Measurements from ENCODE around the gene NEIL1. TPM values are rescaled to one million over a fixed set of nuclear protein-coding genes. Genes with fewer than 3 reads are reported as not detected.

The NEIL1 gene
- total and polyA plus RNA-seq, 10 of the 15 experiments (the other 5 are each of a cell fraction or from before 2014, with no cell fraction given): 0.10 to 2.3 (median 0.66) TPM

- RAD21 ChIA-PET (ENCODE audit: unreplicated experiment): no interaction called here
- POLR2A ChIA-PET: interaction anchor here (0.7 to 1.6 kb wide), 3 partner anchors 9 to 80 kb away, joined by 3 to 7 read pairs (median 3); partner anchors contain the start of gene SIN3A
- Histone ChIP-seq H3K27me3 (replicated peaks in 1 of 2; ENCODE audit: control insufficient read depth in 2 of 2, insufficient read depth in 2 of 2, low read length in 1 of 2) (no peaks in the 10 kb centered on the region), H3K4me2 (ENCODE audit: control insufficient read depth, insufficient read depth) (no peak overlapping the region), H2AFZ (ENCODE audit: control insufficient read depth, low read depth, low read length) (no peak overlapping the region), H3K36me3 (ENCODE audit: control insufficient read depth in 2 of 2, insufficient read depth in 2 of 2, low read length in 1 of 2) (peaks cover 11 to 32% of the 10 kb centered on the region in 2 experiments), H3K4me1 (ENCODE audit: control insufficient read depth, insufficient read depth, low read length) (peaks cover 6% of the 10 kb centered on the region), H4K20me1 (ENCODE audit: control insufficient read depth, insufficient read depth) (no peaks in the 10 kb centered on the region), H3K4me3 (no peak overlapping the region), H3K79me2 (ENCODE audit: control insufficient read depth, insufficient read depth, low read length) (peaks cover 8% of the 10 kb centered on the region), H3K27ac (ENCODE audit: control insufficient read depth, insufficient read depth) (no peak overlapping the region), H3K9ac (ENCODE audit: control insufficient read depth, insufficient read depth, low read length) (no peak overlapping the region), H3K9me3 (replicated peaks; ENCODE audit: control insufficient read depth, insufficient read depth, low read length) (no peaks in the 10 kb centered on the region)
- ATAC-seq: no peak
- in situ Hi-C loops (cut with MboI): no loop called here
- CTCF ChIA-PET: interaction anchor here (0.6 to 4.9 kb wide), 2 partner anchors 162 to 269 kb away, joined by 3 to 86 read pairs; partner anchors contain the start of gene IMP3
- TF ChIP-seq ASH2L (IDR thresholded peaks at IDR 0.05; ENCODE audit: borderline replicate concordance, low read depth) (no peak), NFXL1 (IDR thresholded peaks at IDR 0.05; ENCODE audit: borderline replicate concordance) (no peak), SIN3A (IDR thresholded peaks at IDR 0.05; ENCODE audit: low read depth, low read length) (no peak)
- 100% methylated on average over 1 of the region's 1 CpG for WGBS (ENCODE audit: insufficient coverage, insufficient replicate concordance, low lambda C conversion rate, missing lambda C conversion rate)
- intact Hi-C loops (cut with micrococcal nuclease; ENCODE audit: unreplicated experiment): no loop called here
- SMC1A ChIA-PET (ENCODE audit: uncharacterized antibody, unreplicated experiment): interaction anchor here (1.1 to 1.6 kb wide), 3 partner anchors 9 to 32 kb away, joined by 3 to 7 read pairs (median 6); no protein-coding TSS in a partner anchor
- no peak for FAIRE-seq
- BruUV-seq (replicated peaks): no TSS peak
- no peak for DNase-seq (ENCODE audit: low read depth, low spot score)
Measured at GRCh38 chr15:75371486-75371885, 24.6 kb downstream of the NEIL1 start.

- SMC1A ChIA-PET (ENCODE audit: uncharacterized antibody, unreplicated experiment): interaction anchor here (1.1 kb wide), 1 partner anchor 32 kb away, joined by 3 read pairs; no protein-coding TSS in a partner anchor
- H3K9ac ChIP-seq (ENCODE audit: control insufficient read depth, insufficient read depth, low read length): no peak overlapping the region
- no peak overlapping the region for H2AFZ ChIP-seq (ENCODE audit: control insufficient read depth, low read depth, low read length)
- FAIRE-seq (no peak), DNase-seq (ENCODE audit: low read depth, low spot score) (no peak), ATAC-seq (no peak)
- CTCF ChIA-PET: no interaction called here
- H3K4me2 ChIP-seq (ENCODE audit: control insufficient read depth, insufficient read depth): no peak overlapping the region
- no peaks in the 10 kb centered on the region for H3K27me3 ChIP-seq (replicated peaks in 1 of 2; ENCODE audit: control insufficient read depth in 2 of 2, insufficient read depth in 2 of 2, low read length in 1 of 2)
- H3K27ac ChIP-seq (ENCODE audit: control insufficient read depth, insufficient read depth): no peak overlapping the region
- WGBS (ENCODE audit: insufficient coverage, insufficient replicate concordance, low lambda C conversion rate, missing lambda C conversion rate): 93% methylated on average over 11 of the region's 11 CpGs
- no peaks in the 10 kb centered on the region for H4K20me1 ChIP-seq (ENCODE audit: control insufficient read depth, insufficient read depth)
- H3K79me2 ChIP-seq (ENCODE audit: control insufficient read depth, insufficient read depth, low read length): peaks cover 8% of the 10 kb centered on the region
- BruUV-seq (replicated peaks): no TSS peak
- intact Hi-C loops (cut with micrococcal nuclease; ENCODE audit: unreplicated experiment): no loop called here
- H3K4me3 ChIP-seq: no peak overlapping the region
- RAD21 ChIA-PET (ENCODE audit: unreplicated experiment): no interaction called here
- POLR2A ChIA-PET: no interaction called here
- H3K36me3 ChIP-seq (ENCODE audit: control insufficient read depth in 2 of 2, insufficient read depth in 2 of 2, low read length in 1 of 2): peaks cover 11 to 30% of the 10 kb centered on the region in 2 experiments
- in situ Hi-C loops (cut with MboI): no loop called here
- no peaks in the 10 kb centered on the region for H3K9me3 ChIP-seq (replicated peaks; ENCODE audit: control insufficient read depth, insufficient read depth, low read length)
- peaks cover 6% of the 10 kb centered on the region for H3K4me1 ChIP-seq (ENCODE audit: control insufficient read depth, insufficient read depth, low read length)
- TF ChIP-seq STAT3 (IDR thresholded peaks at IDR 0.05; ENCODE audit: low read depth, low read length) (no peak), BACH1 (IDR thresholded peaks at IDR 0.05; ENCODE audit: borderline replicate concordance) (no peak), RCOR1 (conservative IDR thresholded peaks at IDR 0.05; ENCODE audit: low read depth, low read length) (no peak), ATF3 (IDR thresholded peaks at IDR 0.05; ENCODE audit: borderline replicate concordance, extremely low read depth, low read depth, low read length) (no peak), E2F4 (IDR thresholded peaks at IDR 0.05; ENCODE audit: low read depth, low read length) (no peak), MTA3 (IDR thresholded peaks at IDR 0.05; ENCODE audit: borderline replicate concordance, low read length) (no peak), SREBF1 (IDR thresholded peaks at IDR 0.05; ENCODE audit: low read length) (no peak)
Measured at GRCh38 chr15:75371901-75372688, 25.3 kb downstream of the NEIL1 start.
